Stimulated activated CD8-positive, alpha-beta memory T cell treated with anti-CD3 and anti-CD28 coated beads, Interleukin-2, amount 100 ng/mL, for 1 hour (primary cell): ENCODE results near the gene SGSH.
A peak's percentile ranks its signal among the peaks of the same experiment; 100 is the strongest.

Experiments
- DNase-seq, 2 donors: peaks; one replicate each; pipeline ENCODE4 v3.0.0-alpha.2; 2020; ENCODE audit warnings: low read depth in 2 of 2

Gene SGSH

GRCh38 chr17:80227156-80227555, 7.0 kb upstream of the SGSH start:
- DNase-seq, result no peak

DNA sequence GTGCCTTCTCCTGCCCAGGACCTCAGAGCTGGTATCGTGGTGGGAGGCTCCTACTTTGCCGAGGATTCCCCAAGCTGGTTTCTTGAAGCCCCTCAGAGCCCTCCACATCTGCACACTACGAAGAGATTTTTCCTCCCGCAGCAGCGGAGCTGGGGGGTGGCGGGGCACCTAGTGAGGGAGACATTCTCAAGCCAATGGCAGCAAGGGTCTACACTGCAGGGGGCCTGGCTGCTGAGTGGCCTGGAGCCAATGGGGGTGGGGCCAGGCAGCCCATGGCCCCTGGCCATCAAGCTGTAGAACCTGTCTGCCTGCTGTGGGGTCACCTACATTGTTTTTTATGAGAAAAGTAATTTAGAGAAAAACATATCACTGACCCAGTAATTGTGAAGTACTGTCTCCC, 5.1 kb upstream of the SGSH start:
- no peak for DNase-seq

DNA sequence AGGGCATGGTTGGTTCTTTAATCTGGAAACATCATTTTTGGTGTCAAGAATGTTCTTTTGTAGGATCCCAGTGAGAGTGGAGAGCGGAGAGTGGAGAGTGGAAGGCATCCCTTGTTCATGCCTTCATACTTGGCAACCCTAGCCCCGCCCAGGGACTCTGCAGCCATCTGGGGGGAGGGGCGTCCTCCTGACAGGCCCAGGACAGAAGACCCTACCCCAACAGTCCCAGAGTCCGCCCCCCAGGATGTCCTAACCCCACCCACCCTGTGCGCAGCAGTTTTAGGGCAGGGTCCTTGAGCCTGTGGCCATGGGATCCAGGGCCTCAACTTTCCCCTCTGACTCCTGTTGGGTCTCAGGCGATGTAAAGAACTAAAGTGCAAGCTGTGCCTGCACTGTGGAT, 4.5 kb upstream of the SGSH start:
- no peak for DNase-seq

DNA sequence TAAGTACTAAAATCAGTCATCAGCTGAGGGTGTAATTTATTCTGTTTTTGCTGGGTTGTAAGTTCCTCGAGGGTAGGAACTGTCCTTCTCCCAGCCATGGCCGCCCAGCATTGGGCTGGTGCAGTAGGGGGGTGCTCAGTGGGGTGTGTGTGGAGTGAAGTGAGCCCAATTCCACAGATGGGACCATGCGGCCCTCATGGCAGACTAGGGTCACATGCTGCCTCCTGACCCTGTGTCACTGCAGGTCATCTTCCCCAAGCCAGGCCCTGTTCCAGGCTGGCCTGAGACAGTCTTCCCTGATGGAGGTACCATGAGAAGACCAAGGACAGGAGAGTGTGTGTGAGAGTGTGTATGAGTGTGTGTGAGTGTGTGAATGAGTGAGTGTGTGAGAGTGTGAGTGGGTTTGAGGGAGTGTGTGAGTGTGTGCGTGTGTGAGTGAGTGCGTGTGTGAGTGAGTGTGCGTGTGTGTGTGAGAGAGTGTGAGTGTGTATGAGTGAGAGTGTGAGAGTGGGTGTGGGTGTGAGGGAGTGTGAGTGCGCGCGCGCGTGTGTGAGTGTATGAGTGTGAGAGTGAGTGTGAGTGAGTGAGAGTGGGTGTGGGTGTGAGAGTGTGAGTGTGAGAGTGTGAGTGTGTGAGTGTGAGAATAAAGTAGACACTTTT, 3.8 kb upstream of the SGSH start:
- no peak for DNase-seq

DNA sequence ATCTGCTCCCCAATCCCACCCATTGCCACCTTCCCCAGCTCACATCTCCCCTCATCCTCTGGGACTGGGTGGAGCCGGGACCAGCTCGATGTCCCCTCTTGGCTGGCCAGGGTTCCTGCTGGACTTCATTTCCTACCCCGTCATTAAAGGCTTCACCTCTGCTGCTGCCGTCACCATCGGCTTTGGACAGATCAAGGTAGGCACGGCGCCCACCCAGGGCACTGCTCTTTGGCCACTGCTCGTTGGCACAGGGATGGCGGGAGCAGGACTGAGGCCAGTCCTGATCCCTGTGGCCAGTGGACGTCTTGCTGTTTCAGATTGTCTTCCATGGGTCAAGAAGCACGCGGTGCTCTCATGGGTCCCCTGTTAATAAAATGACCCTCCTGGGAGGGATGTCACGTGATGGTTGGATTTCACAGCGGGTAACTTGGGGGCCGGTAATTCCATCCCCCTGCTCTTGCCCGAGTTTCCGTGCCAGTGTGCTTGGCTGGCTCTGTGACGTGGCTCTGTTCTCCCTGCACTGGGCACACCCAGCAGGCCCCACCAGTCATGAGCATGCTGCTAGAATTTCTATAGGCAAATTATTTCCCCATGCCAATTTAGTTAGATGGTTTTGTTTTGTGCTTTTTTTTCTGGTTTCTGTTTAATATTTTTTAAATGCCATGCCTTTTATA, 3.1 kb upstream of the SGSH start:
- no peak for DNase-seq

DNA sequence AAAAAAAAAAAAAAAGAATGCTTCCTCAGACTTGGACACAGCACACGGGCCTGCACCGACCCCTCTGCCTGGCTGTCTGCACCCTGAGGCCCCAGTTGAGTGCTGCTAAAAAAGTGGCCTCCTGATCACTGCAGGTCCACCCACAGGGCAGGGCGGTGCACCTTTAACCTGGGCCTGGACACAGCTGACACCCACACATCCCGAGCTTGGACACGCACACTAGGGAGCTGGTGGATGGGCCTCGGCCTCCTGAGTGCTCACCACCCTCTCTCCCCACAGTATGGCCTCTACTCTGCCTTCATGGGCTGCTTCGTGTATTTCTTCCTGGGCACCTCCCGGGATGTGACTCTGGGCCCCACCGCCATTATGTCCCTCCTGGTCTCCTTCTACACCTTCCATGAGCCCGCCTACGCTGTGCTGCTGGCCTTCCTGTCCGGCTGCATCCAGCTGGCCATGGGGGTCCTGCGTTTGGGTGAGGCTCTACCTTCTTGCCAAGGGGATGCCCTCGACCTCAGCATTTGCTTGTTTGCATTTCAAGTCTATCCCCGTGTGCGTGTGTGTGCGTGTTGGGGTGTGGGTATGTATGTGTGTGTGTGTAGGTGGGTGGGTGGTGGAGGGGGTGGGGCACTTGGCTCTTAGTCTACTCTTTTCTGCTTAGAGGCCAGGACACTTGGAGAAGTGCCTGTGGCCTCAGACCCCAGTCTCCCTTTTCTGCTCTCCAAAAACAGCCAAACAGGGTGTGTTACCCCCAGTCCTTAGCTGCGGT, 2.4 kb upstream of the SGSH start:
- DNase-seq, result no peak

DNA sequence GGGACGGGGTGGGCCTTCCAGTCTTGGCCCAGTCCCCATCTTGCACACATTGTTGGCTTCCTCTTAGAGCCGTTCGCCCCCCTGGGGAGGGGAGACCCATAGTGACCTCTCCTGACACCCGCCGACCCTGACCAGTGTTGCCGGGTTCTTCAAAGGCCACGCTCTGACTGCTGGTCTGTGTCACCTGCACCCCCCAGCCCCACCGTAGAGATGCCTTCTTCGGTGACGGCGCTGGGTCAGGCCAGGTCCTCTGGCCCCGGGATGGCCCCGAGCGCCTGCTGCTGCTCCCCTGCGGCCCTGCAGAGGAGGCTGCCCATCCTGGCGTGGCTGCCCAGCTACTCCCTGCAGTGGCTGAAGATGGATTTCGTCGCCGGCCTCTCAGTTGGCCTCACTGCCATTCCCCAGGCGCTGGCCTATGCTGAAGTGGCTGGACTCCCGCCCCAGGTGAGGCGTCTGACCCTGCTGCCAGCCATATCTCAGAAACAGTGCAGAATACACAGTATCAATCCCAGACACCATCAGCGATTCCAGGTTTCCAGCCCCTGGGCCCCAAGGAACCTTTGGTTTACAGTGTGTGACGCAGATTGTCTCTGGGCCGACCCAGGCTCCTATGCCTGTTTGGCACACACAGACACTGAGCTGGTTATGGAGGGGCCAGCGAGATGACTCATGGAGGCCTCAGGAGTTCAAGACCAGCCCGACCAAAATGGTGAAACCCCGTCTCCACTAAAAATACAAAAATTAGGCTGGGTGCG, 1.4 kb upstream of the SGSH start:
- no peak for DNase-seq

DNA sequence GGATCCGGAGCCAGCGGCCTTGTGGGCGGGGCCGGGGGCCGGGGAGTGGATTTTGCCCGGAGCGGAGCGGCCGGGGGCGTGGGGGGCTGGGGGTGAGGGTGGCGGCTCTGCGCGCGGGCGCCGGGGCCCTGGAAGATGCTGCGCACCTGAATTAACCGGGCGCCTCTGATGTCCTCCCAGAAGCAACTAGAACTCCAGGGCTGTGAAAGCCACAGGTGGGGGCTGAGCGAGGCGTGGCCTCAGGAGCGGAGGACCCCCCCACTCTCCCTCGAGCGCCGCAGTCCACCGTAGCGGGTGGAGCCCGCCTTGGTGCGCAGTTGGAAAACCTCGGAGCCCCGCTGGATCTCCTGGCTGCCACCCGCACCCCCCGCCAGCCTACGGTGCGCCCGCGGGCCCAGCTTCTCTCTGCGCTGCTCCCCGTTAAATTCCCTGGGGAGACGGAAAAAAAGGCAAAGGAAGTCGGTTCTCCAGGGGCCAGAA, 643 bp upstream of the SGSH start:
- DNase-seq, result no peak

GRCh38 chr17:80219763-80220053, 425 bp downstream of the SGSH start:
- DNase-seq, result no peak

GRCh38 chr17:80219013-80219762, 945 bp downstream of the SGSH start:
- peak; percentile 90 to 92 for DNase-seq

GRCh38 chr17:80218391-80218790, 1.7 kb downstream of the SGSH start:
- DNase-seq, result no peak

- DNase-seq, result no peak
Measured at GRCh38 chr17:80217703-80218362, 2.3 kb downstream of the SGSH start.

DNA sequence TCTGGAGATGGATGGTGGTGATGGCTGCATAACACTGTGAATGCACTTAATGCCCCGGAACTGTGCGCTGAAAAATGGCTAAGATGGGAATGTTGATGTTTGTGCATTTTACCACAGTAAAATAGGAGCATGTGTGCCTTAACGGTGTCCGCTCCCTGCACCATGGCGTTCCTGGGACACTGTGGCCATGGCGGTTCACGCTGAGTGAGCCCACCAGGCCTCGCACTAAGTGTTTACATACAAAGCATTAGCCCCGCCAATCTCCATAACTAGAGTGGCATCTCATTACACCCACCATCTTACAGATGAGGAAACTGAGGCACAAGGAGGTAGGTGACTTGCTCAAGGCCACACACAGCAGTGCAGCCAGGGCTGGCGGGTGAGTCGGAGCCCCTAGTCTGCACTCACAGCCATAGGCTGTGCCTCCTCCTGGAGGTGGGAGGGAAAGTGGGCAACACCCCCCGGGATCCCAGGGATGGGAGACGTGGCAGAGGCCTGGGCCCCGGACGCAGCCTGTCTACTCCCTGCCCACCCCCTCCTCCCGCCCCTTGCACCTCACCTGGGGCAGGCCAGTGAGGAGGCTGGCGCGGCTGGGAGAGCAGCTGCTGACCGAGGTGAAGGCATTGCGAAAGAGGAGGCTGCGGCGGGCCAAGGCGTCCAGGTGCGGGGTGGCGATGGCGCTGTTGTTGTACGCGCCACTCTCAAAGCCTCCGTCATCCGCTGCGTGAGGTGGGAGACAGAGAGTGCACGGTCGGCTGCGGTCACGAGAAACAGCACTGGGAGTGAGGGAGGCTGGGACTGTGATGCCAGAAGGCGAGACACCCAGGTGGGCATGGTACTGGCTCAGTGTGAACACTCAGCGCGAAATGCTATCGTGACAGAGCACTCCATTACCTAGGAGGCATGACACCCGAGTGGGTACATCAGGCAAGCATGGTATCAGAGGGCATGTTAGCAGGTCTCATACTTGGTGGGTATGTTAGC, 3.4 kb downstream of the SGSH start:
- DNase-seq, result no peak

- DNase-seq, result no peak
Measured at GRCh38 chr17:80214878-80215210, 5.3 kb downstream of the SGSH start.

DNA sequence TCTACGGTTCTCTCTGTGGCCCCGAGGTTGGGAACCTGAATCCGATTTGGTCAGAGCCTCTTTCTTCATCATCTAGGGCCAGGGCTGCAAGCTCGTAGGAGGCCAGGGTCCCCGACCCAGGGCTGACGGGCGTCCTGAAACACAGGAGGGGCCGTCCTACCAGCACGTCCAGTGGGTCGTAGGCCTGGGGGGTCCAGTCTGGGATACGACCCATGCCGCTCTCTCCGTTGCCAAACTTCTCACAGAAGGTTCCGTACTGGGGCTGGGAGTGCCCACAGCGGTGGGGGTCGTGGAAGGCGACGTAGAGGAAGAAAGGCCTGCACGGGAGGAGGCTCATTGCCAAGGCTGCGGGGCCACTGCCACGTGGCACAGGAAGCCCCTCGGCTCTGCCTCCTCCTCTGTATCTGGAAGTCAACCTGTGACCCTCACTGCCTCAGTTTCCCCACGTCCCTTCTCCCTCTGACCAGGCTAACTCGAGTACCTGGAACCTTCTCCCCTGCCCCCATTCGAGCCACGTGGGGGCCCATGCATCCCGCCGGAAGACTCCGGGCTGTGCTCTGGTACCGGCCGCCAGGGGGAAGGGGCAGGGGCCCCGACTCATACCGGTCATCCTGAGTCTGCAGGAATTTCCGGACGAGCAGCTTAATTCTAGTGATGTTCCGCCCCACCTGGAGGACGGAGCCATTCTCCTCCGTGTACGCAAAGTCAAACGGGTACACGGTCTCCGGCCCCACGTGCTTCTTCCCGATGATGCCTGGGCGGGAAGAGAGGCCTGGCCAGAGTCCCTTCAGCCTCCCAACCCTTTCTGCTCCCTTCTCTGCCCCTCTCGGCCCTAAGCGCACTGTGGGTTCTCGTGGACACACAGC, 5.9 kb downstream of the SGSH start:
- DNase-seq, result no peak

GRCh38 chr17:80213643-80213975, 6.5 kb downstream of the SGSH start:
- DNase-seq, result no peak

- DNase-seq, result no peak
Measured at GRCh38 chr17:80212962-80213642, 7.0 kb downstream of the SGSH start.

- no peak for DNase-seq
Measured at GRCh38 chr17:80212511-80212910, 7.6 kb downstream of the SGSH start.

- DNase-seq, result no peak
Measured at GRCh38 chr17:80212109-80212508, 8.0 kb downstream of the SGSH start.
